ENCODE measurements around the gene ZFAND3. TPM values are rescaled to one million over a fixed set of nuclear protein-coding genes. Genes with fewer than 3 reads are reported as not detected.

ZFAND3 gene
- total and polyA plus RNA-seq, 2 experiments from 2014 or later = 36.5 to 50.0 TPM

GRCh38 chr6:37866590-37867507 is 47.3 kb downstream of the ZFAND3 start:
- peaks cover 7% of the 10 kb centered on the region for H3K4me1 ChIP-seq (ENCODE audit: insufficient read depth)
- peaks cover 98% of the 10 kb centered on the region for H3K79me2 ChIP-seq

GRCh38 chr6:37867756-37868446 is 48.4 kb downstream of the ZFAND3 start:
- H3K4me3 ChIP-seq = no peak overlapping the region
- H3K27ac ChIP-seq = no peak overlapping the region
- H2AFZ ChIP-seq = no peak overlapping the region
- no peak for DNase-seq (ENCODE audit: low spot score)
- H3K4me1 ChIP-seq (ENCODE audit: insufficient read depth) = peaks cover 7% of the 10 kb centered on the region
- WGBS (ENCODE audit: low lambda C conversion rate, missing lambda C conversion rate) = 96% methylated on average over 1 of the region's 1 CpG
- no peak overlapping the region for H3K4me2 ChIP-seq
- peaks cover 98% of the 10 kb centered on the region for H4K20me1 ChIP-seq (ENCODE audit: insufficient read depth, poor library complexity, severe bottlenecking)
- H3K9me2 ChIP-seq (replicated peaks; ENCODE audit: insufficient read depth) = no peaks in the 10 kb centered on the region
- no peaks in the 10 kb centered on the region for H3K27me3 ChIP-seq
- H3K79me2 ChIP-seq = peaks cover 99% of the 10 kb centered on the region
- no peaks in the 10 kb centered on the region for H3K36me3 ChIP-seq (replicated peaks; ENCODE audit: insufficient read depth, low read depth)
- TF ChIP-seq CTCF (IDR thresholded peaks at IDR 0.05; ENCODE audit: poor library complexity) (no peak), EZH2 (IDR thresholded peaks at IDR 0.05; ENCODE audit: borderline replicate concordance) (no peak), EZH2phosphoT487 (IDR thresholded peaks at IDR 0.05; ENCODE audit: low read depth, severe bottlenecking, unreplicated experiment) (no peak)
- no peaks in the 10 kb centered on the region for H3K9me3 ChIP-seq (ENCODE audit: low read depth)

More at GRCh38 chr6:37866590-37867507, 47.3 kb downstream of the ZFAND3 start:
- no peaks in the 10 kb centered on the region for H3K36me3 ChIP-seq (replicated peaks; ENCODE audit: insufficient read depth, low read depth)
- no peak overlapping the region for H3K4me2 ChIP-seq
- no peak overlapping the region for H3K27ac ChIP-seq
- H3K9me2 ChIP-seq (replicated peaks; ENCODE audit: insufficient read depth) = no peaks in the 10 kb centered on the region
- H3K4me3 ChIP-seq = no peak overlapping the region
- peaks cover 98% of the 10 kb centered on the region for H4K20me1 ChIP-seq (ENCODE audit: insufficient read depth, poor library complexity, severe bottlenecking)
- no peak for DNase-seq (ENCODE audit: low spot score)
- TF ChIP-seq EZH2phosphoT487 (IDR thresholded peaks at IDR 0.05; ENCODE audit: low read depth, severe bottlenecking, unreplicated experiment) (no peak), CTCF (IDR thresholded peaks at IDR 0.05; ENCODE audit: poor library complexity) (no peak), EZH2 (IDR thresholded peaks at IDR 0.05; ENCODE audit: borderline replicate concordance) (no peak)
- H3K9me3 ChIP-seq (ENCODE audit: low read depth) = no peaks in the 10 kb centered on the region
- H2AFZ ChIP-seq = no peak overlapping the region
- H3K27me3 ChIP-seq = no peaks in the 10 kb centered on the region
- WGBS (ENCODE audit: low lambda C conversion rate, missing lambda C conversion rate) = 88% methylated on average over 6 of the region's 6 CpGs

- no peak overlapping the region for H3K4me3 ChIP-seq
- no peak for TF ChIP-seq EZH2 (IDR thresholded peaks at IDR 0.05; ENCODE audit: borderline replicate concordance)
- no peak for TF ChIP-seq CTCF (IDR thresholded peaks at IDR 0.05; ENCODE audit: poor library complexity)
- TF ChIP-seq EZH2phosphoT487 (IDR thresholded peaks at IDR 0.05; ENCODE audit: low read depth, severe bottlenecking, unreplicated experiment) = no peak
- WGBS (ENCODE audit: low lambda C conversion rate, missing lambda C conversion rate) = 70% methylated on average over 4 of the region's 4 CpGs
- H3K36me3 ChIP-seq (replicated peaks; ENCODE audit: insufficient read depth, low read depth) = no peaks in the 10 kb centered on the region
- H3K9me2 ChIP-seq (replicated peaks; ENCODE audit: insufficient read depth) = no peaks in the 10 kb centered on the region
- no peaks in the 10 kb centered on the region for H3K9me3 ChIP-seq (ENCODE audit: low read depth)
- H3K4me2 ChIP-seq = no peak overlapping the region
- H3K79me2 ChIP-seq = peaks cover 99% of the 10 kb centered on the region
- H3K27me3 ChIP-seq = no peaks in the 10 kb centered on the region
- DNase-seq (ENCODE audit: low spot score) = no peak
- H4K20me1 ChIP-seq (ENCODE audit: insufficient read depth, poor library complexity, severe bottlenecking) = peaks cover 99% of the 10 kb centered on the region
- no peak overlapping the region for H3K27ac ChIP-seq
- peaks cover 7% of the 10 kb centered on the region for H3K4me1 ChIP-seq (ENCODE audit: insufficient read depth)
- H2AFZ ChIP-seq = no peak overlapping the region
Observed at GRCh38 chr6:37868447-37868825, 48.9 kb downstream of the ZFAND3 start.

Measured in hepatocyte (in vitro differentiated cells).